GM18526 (cell line): ENCODE measurements around the gene SEMA7A.

ENCODE experiments used
- POLR2A ChIP-seq: IDR thresholded peaks from 3 replicates; pipeline ENCODE4 v1.6.1; 2011; ENCODE audit not compliant: insufficient read length; ENCODE audit errors: extremely low read depth

Gene SEMA7A

GRCh38 chr15:74414081-74414580, 19.6 kb downstream of the SEMA7A start:
- no peak for TF ChIP-seq POLR2A

- TF ChIP-seq POLR2A, result peak; percentile 6
Observed at GRCh38 chr15:74413350-74414080, 20.2 kb downstream of the SEMA7A start.

- TF ChIP-seq POLR2A, result no peak
Observed at GRCh38 chr15:74412159-74412558, 21.6 kb downstream of the SEMA7A start.

GRCh38 chr15:74411686-74412085, 22.1 kb downstream of the SEMA7A start:
- no peak for TF ChIP-seq POLR2A

- no peak for TF ChIP-seq POLR2A
Observed at GRCh38 chr15:74410502-74410901, 23.3 kb downstream of the SEMA7A start.

- no peak for TF ChIP-seq POLR2A
Observed at GRCh38 chr15:74409225-74409624, 24.5 kb downstream of the SEMA7A start.

- TF ChIP-seq POLR2A, result no peak
Observed at GRCh38 chr15:74408815-74409214, 24.9 kb downstream of the SEMA7A start.

- peak; percentile 2 for TF ChIP-seq POLR2A
Observed at GRCh38 chr15:74408385-74408784, 25.4 kb downstream of the SEMA7A start.

GRCh38 chr15:74406992-74407705, 26.6 kb downstream of the SEMA7A start:
- TF ChIP-seq POLR2A, result no peak

GRCh38 chr15:74406517-74406916, 27.2 kb downstream of the SEMA7A start:
- peak; percentile 14 for TF ChIP-seq POLR2A

GRCh38 chr15:74405823-74406222, 27.9 kb downstream of the SEMA7A start:
- TF ChIP-seq POLR2A, result no peak

GRCh38 chr15:74403991-74404563, 29.7 kb downstream of the SEMA7A start:
- TF ChIP-seq POLR2A, result no peak

- TF ChIP-seq POLR2A, result peak; percentile 41
Observed at GRCh38 chr15:74403588-74403919, 30.2 kb downstream of the SEMA7A start.

- peak; percentile 49 for TF ChIP-seq POLR2A
Observed at GRCh38 chr15:74402873-74403587, 30.7 kb downstream of the SEMA7A start.

- peak; percentile 30 for TF ChIP-seq POLR2A
Observed at GRCh38 chr15:74402337-74402841, 31.4 kb downstream of the SEMA7A start.

GRCh38 chr15:74400915-74401757, 32.6 kb downstream of the SEMA7A start:
- peak; percentile 45 for TF ChIP-seq POLR2A
